Stimulated activated CD8-positive, alpha-beta memory T cell treated with anti-CD3 and anti-CD28 coated beads, Interleukin-12 subunit alpha, Interleukin-12 subunit beta, amount 100 ng/mL, for 24 hours (primary cell): ENCODE measurements around the gene EIF4H.
"Not testable (repeated sequence)": the region's sequence is repeated elsewhere in the genome, so short reads cannot be mapped to it uniquely, and the experiment has no call there.

ENCODE experiments used
- DNase-seq: peaks from one replicate; pipeline ENCODE4 v3.0.0-alpha.2; 2020; ENCODE audit errors: extremely low read depth

EIF4H gene

GRCh38 chr7:74173866-74174605 lies at the start of gene EIF4H:
Gene EIF4H, plus strand, starts transcription at chr7:74174356. Its CDS starts 28 bp downstream, at chr7:74174384.
- peak; percentile 89 for DNase-seq

- DNase-seq: no peak
These were observed 47.8 kb upstream of the EIF4H start for GRCh38 chr7:74126220-74126880.

GRCh38 chr7:74129887-74130286 lies 44.3 kb upstream of the EIF4H start:
- DNase-seq: no peak

GRCh38 chr7:74130518-74130917 lies 43.6 kb upstream of the EIF4H start:
- no peak for DNase-seq

GRCh38 chr7:74134117-74134620 lies 40.0 kb upstream of the EIF4H start:
- no peak for DNase-seq

- DNase-seq: no peak
These were observed 35.8 kb upstream of the EIF4H start for GRCh38 chr7:74138334-74138867.

- DNase-seq: no peak
These were observed 35.0 kb upstream of the EIF4H start for GRCh38 chr7:74138945-74139843.

- DNase-seq: no peak
These were observed 32.5 kb upstream of the EIF4H start for GRCh38 chr7:74141705-74142104.

GRCh38 chr7:74143383-74143782 lies 30.8 kb upstream of the EIF4H start:
- DNase-seq: no peak

- no peak for DNase-seq
These were observed 25.7 kb upstream of the EIF4H start for GRCh38 chr7:74148491-74148890.

GRCh38 chr7:74149071-74149470 lies 25.1 kb upstream of the EIF4H start:
- no peak for DNase-seq

- DNase-seq: no peak
These were observed 24.6 kb upstream of the EIF4H start for GRCh38 chr7:74149603-74150002.

GRCh38 chr7:74153736-74154135 lies 20.4 kb upstream of the EIF4H start:
- no peak for DNase-seq

GRCh38 chr7:74155810-74156395 lies 18.3 kb upstream of the EIF4H start:
- DNase-seq: no peak

- no peak for DNase-seq
These were observed 16.6 kb upstream of the EIF4H start for GRCh38 chr7:74157605-74158004.

GRCh38 chr7:74164985-74165456 lies 9.1 kb upstream of the EIF4H start:
- no peak for DNase-seq

GRCh38 chr7:74165867-74166593 lies 8.1 kb upstream of the EIF4H start:
- DNase-seq: no peak

GRCh38 chr7:74167324-74167723 lies 6.8 kb upstream of the EIF4H start:
- DNase-seq: not testable (repeated sequence)

GRCh38 chr7:74173074-74173473 lies 1.1 kb upstream of the EIF4H start:
- no peak for DNase-seq

GRCh38 chr7:74173491-74173865 lies 678 bp upstream of the EIF4H start:
- no peak for DNase-seq

- DNase-seq: no peak
These were observed 488 bp downstream of the EIF4H start for GRCh38 chr7:74174606-74175082.
